NB4 (cell line): ENCODE data around the gene FANK1.

Experiments
- CTCF ChIP-seq: IDR thresholded peaks from one replicate; pipeline ENCODE4 v1.5.1; 2012; ENCODE audit warnings: low read depth, low read length
- MAX ChIP-seq: IDR thresholded peaks from 2 replicates; pipeline ENCODE4 v1.6.1; 2011; ENCODE audit warnings: low read depth, low read length
- MYC ChIP-seq: IDR thresholded peaks from 2 replicates; pipeline ENCODE4 v1.6.1; 2011; ENCODE audit warnings: low read depth, low read length
- POLR2A ChIP-seq: IDR thresholded peaks from 2 replicates; pipeline ENCODE4 v1.6.1; 2011; ENCODE audit warnings: mild to moderate bottlenecking; ENCODE audit not compliant: insufficient read length; ENCODE audit errors: extremely low read depth

- TF ChIP-seq MAX (no peak), POLR2A (no peak), CTCF (no peak), MYC (no peak)
Observed at GRCh38 chr10:125985557-125986240, 89.3 kb downstream of the FANK1 start.
